B cell (primary cell): ENCODE results near the gene KIRREL3.

Experiments
- CTCF ChIP-seq: fragments of 200-600 bp; IDR thresholded peaks from one replicate; pipeline ENCODE4 v1.8.0; 2022; ENCODE audit warnings: antibody characterized with exemption, mild to moderate bottlenecking
- EZH2 ChIP-seq: IDR thresholded peaks from 2 replicates; pipeline ENCODE4 v1.6.1; 2012; ENCODE audit warnings: borderline replicate concordance, low read depth, mild to moderate bottlenecking, moderate library complexity, low read length; ENCODE audit not compliant: insufficient read depth, poor library complexity, severe bottlenecking

GRCh38 chr11:126630893-126631798 is 369.4 kb downstream of the KIRREL3 start:
- TF ChIP-seq CTCF: no peak
- no peak for TF ChIP-seq EZH2
